HEK293 (cell line): ENCODE results near the gene HPCAL1.
"Not testable (repeated sequence)": the region's sequence is repeated elsewhere in the genome, so short reads cannot be mapped to it uniquely, and the experiment has no call there.

Experiments
- CTCF ChIA-PET: fragments of 350-600 bp; formaldehyde crosslinking; extraction: SDS; loops from one replicate; lab custom pipeline; 2021; ENCODE audit warnings: antibody characterized with exemption; lab: Yijun Ruan, JAX
- POLR2A ChIA-PET: fragments of 300-600 bp; formaldehyde crosslinking; extraction: SDS; loops from one replicate; lab custom pipeline; 2020; ENCODE audit warnings: antibody characterized with exemption, inconsistent platforms; lab: Yijun Ruan, JAX
- H3K27ac ChIP-seq: fragments of 200-500 bp; sonication (Bioruptor generic); 2 replicates; pipeline ENCODE4 v1.5.1; 2014; ENCODE audit warnings: low read depth, low read length, control low read depth, inconsistent platforms; ENCODE audit errors: extremely low read depth
- H3K36me3 ChIP-seq, 2 experiments: fragments of 200-500 bp in 1 of 2; sonication (Bioruptor generic) in 1 of 2; 1 replicate in 1 of 2; 2 replicates in 1 of 2; pipeline ENCODE4 v1.5.1; 2014 to 2017; ENCODE audit warnings: inconsistent platforms in 2 of 2, low read length in 2 of 2; ENCODE audit not compliant: control insufficient read depth in 2 of 2, insufficient read depth in 1 of 2
- H3K4me1 ChIP-seq: fragments of 200-500 bp; sonication (Bioruptor generic); 2 replicates; pipeline ENCODE4 v1.5.1; 2014; ENCODE audit warnings: mild to moderate bottlenecking, low read length, inconsistent platforms; ENCODE audit not compliant: control insufficient read depth, insufficient read depth
- H3K4me3 ChIP-seq: 2 replicates; pipeline ENCODE4 v1.5.1; 2011; ENCODE audit warnings: low read depth, mild to moderate bottlenecking, control low read depth, low read length, moderate library complexity
- H3K9me3 ChIP-seq: fragments of 200-500 bp; sonication (Bioruptor generic); 2 replicates; pipeline ENCODE4 v1.5.1; 2014; ENCODE audit warnings: low read depth, low read length, inconsistent platforms; ENCODE audit not compliant: control insufficient read depth, insufficient read depth
- GLIS2 ChIP-seq: fragments of 450-650 bp; formaldehyde crosslinking; IDR thresholded peaks from 2 replicates; pipeline ENCODE4 v1.5.1; 2016; ENCODE audit warnings: missing biosample characterization, missing genetic modification characterization
- HOXD13 ChIP-seq: sonication (generic); formaldehyde crosslinking; IDR thresholded peaks from 2 replicates; pipeline ENCODE4 v1.8.0; 2022; ENCODE audit warnings: missing genetic modification reagents, borderline replicate concordance
- KLF16 ChIP-seq: fragments of 450-650 bp; formaldehyde crosslinking; IDR thresholded peaks from 2 replicates; pipeline ENCODE4 v1.5.1; 2017; ENCODE audit warnings: missing biosample characterization, missing genetic modification characterization
- SCRT1 ChIP-seq: fragments of 450-650 bp; formaldehyde crosslinking; IDR thresholded peaks from 2 replicates; pipeline ENCODE4 v1.5.1; 2016; ENCODE audit warnings: missing biosample characterization, missing genetic modification characterization, borderline replicate concordance
- WT1 ChIP-seq: fragments of 450-650 bp; formaldehyde crosslinking; IDR thresholded peaks from 2 replicates; pipeline ENCODE4 v1.5.1; 2016; ENCODE audit warnings: missing biosample characterization, missing genetic modification characterization
- ZBTB8A ChIP-seq: fragments of 450-650 bp; formaldehyde crosslinking; IDR thresholded peaks from 2 replicates; pipeline ENCODE4 v1.5.1; 2016; ENCODE audit warnings: missing biosample characterization, missing genetic modification characterization
- ZFP3 ChIP-seq: fragments of 450-650 bp; formaldehyde crosslinking; IDR thresholded peaks from 2 replicates; pipeline ENCODE4 v1.5.1; 2016; ENCODE audit warnings: low read depth, missing biosample characterization, missing genetic modification characterization
- ZFP37 ChIP-seq: fragments of 450-650 bp; formaldehyde crosslinking; IDR thresholded peaks from 2 replicates; pipeline ENCODE4 v1.5.1; 2016; ENCODE audit warnings: missing biosample characterization, missing genetic modification characterization
- ZIC2 ChIP-seq: fragments of 450-650 bp; formaldehyde crosslinking; IDR thresholded peaks from 2 replicates; pipeline ENCODE4 v1.5.1; 2016; ENCODE audit warnings: missing biosample characterization, missing genetic modification characterization
- ZNF121 ChIP-seq: fragments of 450-650 bp; formaldehyde crosslinking; IDR thresholded peaks from 2 replicates; pipeline ENCODE4 v1.5.1; 2016; ENCODE audit warnings: missing biosample characterization, missing genetic modification characterization
- ZNF138 ChIP-seq: fragments of 450-650 bp; formaldehyde crosslinking; IDR thresholded peaks from 2 replicates; pipeline ENCODE4 v1.5.1; 2016; ENCODE audit warnings: missing biosample characterization, missing genetic modification characterization, borderline replicate concordance
- ZNF404 ChIP-seq: fragments of 450-650 bp; formaldehyde crosslinking; IDR thresholded peaks from 2 replicates; pipeline ENCODE4 v1.5.1; 2017; ENCODE audit warnings: missing biosample characterization, missing genetic modification characterization
- ZNF624 ChIP-seq: fragments of 450-650 bp; formaldehyde crosslinking; IDR thresholded peaks from 2 replicates; pipeline ENCODE4 v1.5.1; 2017; ENCODE audit warnings: missing biosample characterization, missing genetic modification characterization
- ZNF664 ChIP-seq: fragments of 450-650 bp; formaldehyde crosslinking; IDR thresholded peaks from 2 replicates; pipeline ENCODE4 v1.5.1; 2016; ENCODE audit warnings: missing biosample characterization, missing genetic modification characterization
- ZNF707 ChIP-seq: fragments of 450-650 bp; formaldehyde crosslinking; IDR thresholded peaks from 2 replicates; pipeline ENCODE4 v1.5.1; 2016; ENCODE audit warnings: missing biosample characterization, missing genetic modification characterization
- ZNF777 ChIP-seq: fragments of 450-650 bp; formaldehyde crosslinking; IDR thresholded peaks from 2 replicates; pipeline ENCODE4 v1.5.1; 2017; ENCODE audit warnings: missing biosample characterization, missing genetic modification characterization, borderline replicate concordance
- TF ChIP-seq, protein P1 (sequence below): fragments of 450-650 bp; formaldehyde crosslinking; IDR thresholded peaks from 2 replicates; pipeline ENCODE4 v1.5.1; 2016; ENCODE audit warnings: missing biosample characterization, missing genetic modification characterization
- TF ChIP-seq, protein P2 (sequence below): fragments of 450-650 bp; formaldehyde crosslinking; IDR thresholded peaks from 2 replicates; pipeline ENCODE4 v1.5.1; 2016; ENCODE audit warnings: missing biosample characterization, missing genetic modification characterization, low read depth
- TF ChIP-seq, protein P3 (sequence below): fragments of 450-650 bp; formaldehyde crosslinking; IDR thresholded peaks from 2 replicates; pipeline ENCODE4 v1.5.1; 2017; ENCODE audit warnings: missing biosample characterization, missing genetic modification characterization
- TF ChIP-seq, protein P4 (sequence below): fragments of 450-650 bp; formaldehyde crosslinking; IDR thresholded peaks from 2 replicates; pipeline ENCODE4 v1.5.1; 2016; ENCODE audit warnings: missing biosample characterization, missing genetic modification characterization

The HPCAL1 gene

DNA sequence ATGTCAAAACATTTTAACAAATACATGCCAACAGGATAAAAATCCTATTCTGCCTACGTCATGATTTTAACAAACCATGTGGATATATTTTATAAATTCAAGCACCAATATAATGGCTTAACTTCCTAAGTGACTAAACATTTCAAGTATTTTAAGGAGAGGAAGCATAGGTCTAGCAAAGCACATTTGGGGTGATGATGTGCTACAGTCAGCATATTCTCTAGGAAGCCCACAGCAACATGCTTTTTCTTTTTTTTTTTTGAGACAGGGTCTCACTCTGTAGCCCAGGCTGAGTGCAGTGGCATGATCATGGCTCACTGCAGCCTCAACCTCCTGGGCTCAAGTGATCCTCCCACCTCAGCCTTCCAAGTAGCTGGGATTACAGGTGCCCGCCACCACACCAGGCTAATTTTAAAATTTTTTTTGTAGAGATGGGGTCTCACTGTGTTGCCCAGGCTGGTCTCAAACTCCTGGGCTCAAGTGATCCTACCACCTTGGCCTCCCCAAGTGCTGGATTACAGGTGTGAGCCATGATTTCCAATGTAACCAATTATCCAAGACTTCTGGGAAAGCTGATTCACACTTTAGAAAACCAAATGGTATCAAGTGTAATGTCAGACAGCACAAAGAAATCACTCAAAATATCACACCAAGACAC lies 139.9 kb downstream of the HPCAL1 start:
- H3K27ac ChIP-seq, H3K4me1 ChIP-seq, H3K9me3 ChIP-seq, POLR2A ChIA-PET, H3K4me3 ChIP-seq: not testable (repeated sequence)
- CTCF ChIA-PET: interaction anchor here (0.9 to 6.5 kb wide), 3 partner anchors 9 to 642 kb away, joined by 3 to 57 read pairs (median 3); no protein-coding TSS in a partner anchor
- TF ChIP-seq ZNF121 (tag by site-specific recombination): peak; percentile 72
- peaks cover 42 to 70% of the 10 kb centered on the region in 2 experiments for H3K36me3 ChIP-seq

DNA sequence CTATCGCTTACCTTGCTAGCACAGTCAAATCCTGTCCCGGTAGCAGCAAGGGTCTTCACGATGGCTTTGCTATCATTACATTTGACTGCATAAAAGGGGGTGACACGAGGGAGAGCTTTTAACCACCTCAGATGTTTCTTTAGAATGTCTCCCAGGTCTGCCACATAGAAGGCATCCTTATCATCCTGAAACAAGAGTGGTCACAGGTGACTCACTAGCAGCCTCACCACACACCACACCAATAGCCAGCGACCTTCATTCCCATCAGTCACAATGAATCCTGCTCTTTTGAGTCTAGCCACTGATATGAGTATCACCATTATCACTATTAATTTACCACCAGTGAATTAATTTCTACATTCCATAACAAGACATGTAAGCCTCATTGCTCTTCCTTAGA lies 141.8 kb downstream of the HPCAL1 start:
- Histone ChIP-seq H3K27ac (no peak overlapping the region), H3K36me3 (peaks cover 42 to 60% of the 10 kb centered on the region in 2 experiments), H3K4me3 (no peak overlapping the region), H3K4me1 (peaks cover 5% of the 10 kb centered on the region), H3K9me3 (no peaks in the 10 kb centered on the region)
- ChIA-PET CTCF (interaction anchor here (1.3 to 6.5 kb wide), 3 partner anchors 10 to 36 kb away, joined by 3 to 57 read pairs (median 3); no protein-coding TSS in a partner anchor), POLR2A (no interaction called here)
- no peak for TF ChIP-seq ZNF624 (tag by site-specific recombination)
- TF ChIP-seq, protein P1, sequence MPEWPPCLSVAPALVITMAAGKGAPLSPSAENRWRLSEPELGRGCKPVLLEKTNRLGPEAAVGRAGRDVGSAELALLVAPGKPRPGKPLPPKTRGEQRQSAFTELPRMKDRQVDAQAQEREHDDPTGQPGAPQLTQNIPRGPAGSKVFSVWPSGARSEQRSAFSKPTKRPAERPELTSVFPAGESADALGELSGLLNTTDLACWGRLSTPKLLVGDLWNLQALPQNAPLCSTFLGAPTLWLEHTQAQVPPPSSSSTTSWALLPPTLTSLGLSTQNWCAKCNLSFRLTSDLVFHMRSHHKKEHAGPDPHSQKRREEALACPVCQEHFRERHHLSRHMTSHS (tag by site-specific recombination): no peak
- no peak for TF ChIP-seq ZBTB8A (tag by site-specific recombination)
- TF ChIP-seq ZNF138 (tag by site-specific recombination): no peak
- no peak for TF ChIP-seq GLIS2 (tag by site-specific recombination)
- TF ChIP-seq ZNF664 (tag by site-specific recombination): no peak
- TF ChIP-seq ZFP37 (tag by site-specific recombination): no peak
- no peak for TF ChIP-seq KLF16 (tag by site-specific recombination)

DNA sequence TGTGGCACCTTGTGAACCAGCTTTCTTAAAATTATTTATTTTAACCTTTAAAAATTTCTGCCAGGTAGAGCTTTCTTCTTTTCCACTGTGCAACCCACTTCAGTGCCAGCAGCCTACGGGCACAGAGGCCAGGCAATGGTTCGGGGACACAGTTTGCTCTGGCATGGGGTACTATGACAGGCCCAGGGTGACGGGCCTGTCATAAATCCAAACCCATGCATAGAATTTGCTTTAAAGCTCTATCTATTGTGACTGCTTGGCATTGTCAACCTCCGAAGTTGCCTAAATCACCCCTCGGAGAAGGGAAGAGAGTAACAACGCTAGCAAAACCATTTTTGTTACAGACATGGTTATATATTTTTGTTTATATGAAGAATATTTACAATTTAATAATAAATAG lies 143.9 kb downstream of the HPCAL1 start:
- TF ChIP-seq SCRT1 (tag by site-specific recombination): no peak
- ChIA-PET CTCF (interaction anchor here (0.5 to 6.5 kb wide), 9 partner anchors 13 to 386 kb away, joined by 3 to 57 read pairs (median 4); no protein-coding TSS in a partner anchor), POLR2A (interaction anchor here (0.8 to 2.4 kb wide), 6 partner anchors 9 to 389 kb away, joined by 3 to 17 read pairs (median 4); no protein-coding TSS in a partner anchor)
- Histone ChIP-seq H3K4me3 (peak overlapping the region; percentile 36), H3K27ac (no peak overlapping the region), H3K36me3 (peaks cover 33 to 38% of the 10 kb centered on the region in 2 experiments), H3K9me3 (no peaks in the 10 kb centered on the region), H3K4me1 (peaks cover 5% of the 10 kb centered on the region)

DNA sequence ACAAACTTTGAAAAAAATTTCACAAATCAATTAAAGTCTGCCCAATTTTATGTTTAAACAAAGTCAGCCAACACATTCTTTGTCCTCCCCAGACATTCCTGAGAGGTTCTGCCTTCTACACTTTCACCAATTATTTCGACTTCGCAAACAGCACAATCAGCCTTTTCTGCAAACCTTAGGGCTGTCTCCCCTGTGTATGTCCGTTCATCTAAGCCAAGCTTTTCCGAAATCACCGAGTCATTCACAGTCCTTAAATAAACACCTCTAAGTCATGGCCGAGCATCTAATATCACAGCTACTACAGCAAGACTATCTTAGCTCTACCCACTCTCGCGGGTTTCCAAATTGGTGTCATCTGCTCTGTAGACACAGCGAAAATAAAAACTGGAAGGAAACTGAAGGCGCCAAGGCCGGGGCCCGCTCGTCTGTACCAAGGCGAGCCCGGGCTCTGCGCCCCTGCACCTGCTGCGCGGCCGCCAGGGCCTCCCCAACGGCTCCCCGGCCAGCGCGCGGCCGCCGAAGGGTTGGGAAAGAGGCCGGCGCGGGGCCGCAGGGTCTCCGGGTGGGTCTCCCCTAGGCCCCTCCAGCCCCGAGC lies 144.7 kb downstream of the HPCAL1 start:
- H3K9me3 ChIP-seq: no peaks in the 10 kb centered on the region
- peak overlapping the region; percentile 36 for H3K4me3 ChIP-seq
- ChIA-PET POLR2A (interaction anchor here (0.7 to 2.4 kb wide), 21 partner anchors 8 to 772 kb away, joined by 3 to 17 read pairs (median 4); partner anchors contain the start of genes RRM2 and TAF1B), CTCF (interaction anchor here (0.6 to 6.5 kb wide), 9 partner anchors 13 to 375 kb away, joined by 3 to 57 read pairs (median 3); no protein-coding TSS in a partner anchor)
- H3K36me3 ChIP-seq: peaks cover 25 to 31% of the 10 kb centered on the region in 2 experiments
- H3K4me1 ChIP-seq: peaks cover 11% of the 10 kb centered on the region
- peak overlapping the region; percentile 86 for H3K27ac ChIP-seq
- TF ChIP-seq ZNF707 (tag by site-specific recombination): no peak
- TF ChIP-seq, protein P2, sequence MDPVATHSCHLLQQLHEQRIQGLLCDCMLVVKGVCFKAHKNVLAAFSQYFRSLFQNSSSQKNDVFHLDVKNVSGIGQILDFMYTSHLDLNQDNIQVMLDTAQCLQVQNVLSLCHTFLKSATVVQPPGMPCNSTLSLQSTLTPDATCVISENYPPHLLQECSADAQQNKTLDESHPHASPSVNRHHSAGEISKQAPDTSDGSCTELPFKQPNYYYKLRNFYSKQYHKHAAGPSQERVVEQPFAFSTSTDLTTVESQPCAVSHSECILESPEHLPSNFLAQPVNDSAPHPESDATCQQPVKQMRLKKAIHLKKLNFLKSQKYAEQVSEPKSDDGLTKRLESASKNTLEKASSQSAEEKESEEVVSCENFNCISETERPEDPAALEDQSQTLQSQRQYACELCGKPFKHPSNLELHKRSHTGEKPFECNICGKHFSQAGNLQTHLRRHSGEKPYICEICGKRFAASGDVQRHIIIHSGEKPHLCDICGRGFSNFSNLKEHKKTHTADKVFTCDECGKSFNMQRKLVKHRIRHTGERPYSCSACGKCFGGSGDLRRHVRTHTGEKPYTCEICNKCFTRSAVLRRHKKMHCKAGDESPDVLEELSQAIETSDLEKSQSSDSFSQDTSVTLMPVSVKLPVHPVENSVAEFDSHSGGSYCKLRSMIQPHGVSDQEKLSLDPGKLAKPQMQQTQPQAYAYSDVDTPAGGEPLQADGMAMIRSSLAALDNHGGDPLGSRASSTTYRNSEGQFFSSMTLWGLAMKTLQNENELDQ (tag by site-specific recombination): no peak
- TF ChIP-seq, protein P3, sequence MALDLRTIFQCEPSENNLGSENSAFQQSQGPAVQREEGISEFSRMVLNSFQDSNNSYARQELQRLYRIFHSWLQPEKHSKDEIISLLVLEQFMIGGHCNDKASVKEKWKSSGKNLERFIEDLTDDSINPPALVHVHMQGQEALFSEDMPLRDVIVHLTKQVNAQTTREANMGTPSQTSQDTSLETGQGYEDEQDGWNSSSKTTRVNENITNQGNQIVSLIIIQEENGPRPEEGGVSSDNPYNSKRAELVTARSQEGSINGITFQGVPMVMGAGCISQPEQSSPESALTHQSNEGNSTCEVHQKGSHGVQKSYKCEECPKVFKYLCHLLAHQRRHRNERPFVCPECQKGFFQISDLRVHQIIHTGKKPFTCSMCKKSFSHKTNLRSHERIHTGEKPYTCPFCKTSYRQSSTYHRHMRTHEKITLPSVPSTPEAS (tag by site-specific recombination): no peak
- TF ChIP-seq, protein P4, sequence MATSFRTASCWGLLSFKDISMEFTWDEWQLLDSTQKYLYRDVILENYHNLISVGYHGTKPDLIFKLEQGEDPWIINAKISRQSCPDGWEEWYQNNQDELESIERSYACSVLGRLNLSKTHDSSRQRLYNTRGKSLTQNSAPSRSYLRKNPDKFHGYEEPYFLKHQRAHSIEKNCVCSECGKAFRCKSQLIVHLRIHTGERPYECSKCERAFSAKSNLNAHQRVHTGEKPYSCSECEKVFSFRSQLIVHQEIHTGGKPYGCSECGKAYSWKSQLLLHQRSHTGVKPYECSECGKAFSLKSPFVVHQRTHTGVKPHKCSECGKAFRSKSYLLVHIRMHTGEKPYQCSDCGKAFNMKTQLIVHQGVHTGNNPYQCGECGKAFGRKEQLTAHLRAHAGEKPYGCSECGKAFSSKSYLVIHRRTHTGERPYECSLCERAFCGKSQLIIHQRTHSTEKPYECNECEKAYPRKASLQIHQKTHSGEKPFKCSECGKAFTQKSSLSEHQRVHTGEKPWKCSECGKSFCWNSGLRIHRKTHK (tag by site-specific recombination): no peak
- no peak for TF ChIP-seq ZNF777 (tag by site-specific recombination)
- TF ChIP-seq WT1 (tag by site-specific recombination): no peak
- peak; percentile 29; the same call in 1 of the 2 replicates for TF ChIP-seq ZIC2
- TF ChIP-seq ZFP3 (tag by site-specific recombination): no peak
- TF ChIP-seq ZNF404 (tag by site-specific recombination): no peak
- TF ChIP-seq HOXD13 (CRISPR knock-in tag): no peak
